Right renal pelvis (tissue), 4 donors: ENCODE measurements around the gene RDH14. TPM values are rescaled to one million over a fixed set of nuclear protein-coding genes. Genes with fewer than 3 reads are reported as not detected.

Experiments
- DNase-seq, 4 donors: peaks; one replicate each; pipeline ENCODE4 v3.0.0-alpha.2; 2013; ENCODE audit warnings: low read depth in 4 of 4, low spot score in 3 of 4, missing footprints in 1 of 4
- polyA plus RNA-seq, 4 donors: library from polyadenylated mRNA; unstranded; fragments of 120-200 nt; gene quantifications; one replicate each; pipeline ENCODE4 v1.2.1, GENCODE V29; 2013; ENCODE audit not compliant: insufficient read length in 4 of 4

Gene RDH14
- polyA plus RNA-seq, 4 donors: 40.2 to 44.4 (median 42.0) TPM

GRCh38 chr2:18566145-18566769 is 5.8 kb upstream of the RDH14 start:
- DNase-seq: no peak

DNA sequence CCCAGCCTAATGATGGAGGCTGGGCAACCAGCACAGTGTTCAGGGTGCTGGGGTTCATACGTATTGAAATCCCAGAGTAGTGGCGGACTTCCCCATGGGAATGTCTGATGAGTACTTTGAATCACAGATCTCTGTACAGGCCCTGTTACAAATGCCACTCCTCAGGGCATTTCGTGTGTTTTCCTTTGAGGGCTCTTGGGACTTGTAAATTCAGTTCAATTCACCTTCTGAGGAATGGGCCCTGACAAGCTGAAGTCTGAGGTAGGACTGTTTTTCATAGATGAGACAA is 288 bp upstream of the RDH14 start:
- no peak for DNase-seq

- peak in 1 of 4 donors; percentile 23 for DNase-seq
Measured at GRCh38 chr2:18559531-18560030, 872 bp downstream of the RDH14 start.

- no peak for DNase-seq
Measured at GRCh38 chr2:18558458-18558857, 2.0 kb downstream of the RDH14 start.

- DNase-seq: no peak
Measured at GRCh38 chr2:18557121-18557520, 3.3 kb downstream of the RDH14 start.

- no peak for DNase-seq
Measured at GRCh38 chr2:18552351-18553077, 7.9 kb downstream of the RDH14 start.

- DNase-seq: no peak
Measured at GRCh38 chr2:18551623-18552022, 8.8 kb downstream of the RDH14 start.

- no peak for DNase-seq
Measured at GRCh38 chr2:18551169-18551568, 9.3 kb downstream of the RDH14 start.

DNA sequence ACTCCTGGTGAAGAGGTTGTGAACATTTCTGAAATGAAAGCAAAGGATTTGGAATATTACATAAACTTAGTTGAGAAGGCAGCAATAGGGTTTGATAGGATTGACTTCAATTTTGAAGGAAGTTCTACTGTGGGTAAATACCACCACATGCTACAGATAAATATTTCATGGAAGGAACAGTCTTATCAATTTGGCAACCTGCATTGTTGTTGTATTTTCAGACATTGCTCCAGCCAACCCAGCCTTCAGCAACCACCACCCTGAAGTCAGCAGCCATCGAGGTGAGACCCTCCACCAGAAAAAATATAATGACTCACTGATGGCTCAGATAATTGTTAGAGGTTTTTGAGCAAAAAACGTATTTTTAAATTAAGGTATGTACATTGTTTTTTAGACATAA is 10.0 kb downstream of the RDH14 start:
- DNase-seq: no peak

DNA sequence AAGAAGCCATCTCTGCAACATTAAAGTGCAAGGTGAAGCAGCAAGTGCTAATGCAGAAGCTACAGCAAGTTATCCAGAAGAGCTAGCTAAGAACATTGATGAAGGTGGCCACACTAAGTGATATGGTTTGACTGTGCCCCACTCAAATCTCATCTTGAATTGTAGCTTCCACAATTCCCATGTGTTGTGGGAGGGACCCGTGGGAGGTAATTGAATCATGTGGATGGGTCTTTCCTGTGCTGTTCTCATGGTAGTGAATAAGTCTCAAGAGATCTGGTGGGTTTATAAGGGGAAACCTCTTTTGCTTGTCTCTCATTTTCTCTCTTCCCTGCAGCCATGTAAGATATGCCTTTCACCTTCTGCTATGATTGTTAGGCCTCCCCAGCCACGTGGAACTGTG is 11.4 kb downstream of the RDH14 start:
- no peak for DNase-seq

DNA sequence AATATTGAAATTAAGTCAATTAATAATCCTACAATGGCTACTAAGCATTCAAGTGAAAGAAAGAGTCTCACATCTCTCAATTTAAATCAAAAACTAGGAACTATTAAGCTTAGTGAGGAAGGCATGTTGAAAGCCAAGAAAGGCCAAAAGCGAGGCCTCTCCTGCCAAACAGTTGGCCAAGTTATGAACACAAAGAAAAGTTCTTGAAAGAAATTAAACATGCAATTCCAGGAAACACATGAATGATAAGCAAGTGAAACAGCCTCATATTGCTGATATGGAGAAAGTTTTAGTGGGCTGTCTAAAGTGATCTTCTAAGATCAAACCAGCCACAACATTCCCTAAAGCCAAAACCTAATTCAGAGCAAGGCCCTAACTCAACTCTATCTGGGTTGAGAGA is 11.8 kb downstream of the RDH14 start:
- no peak for DNase-seq

DNA sequence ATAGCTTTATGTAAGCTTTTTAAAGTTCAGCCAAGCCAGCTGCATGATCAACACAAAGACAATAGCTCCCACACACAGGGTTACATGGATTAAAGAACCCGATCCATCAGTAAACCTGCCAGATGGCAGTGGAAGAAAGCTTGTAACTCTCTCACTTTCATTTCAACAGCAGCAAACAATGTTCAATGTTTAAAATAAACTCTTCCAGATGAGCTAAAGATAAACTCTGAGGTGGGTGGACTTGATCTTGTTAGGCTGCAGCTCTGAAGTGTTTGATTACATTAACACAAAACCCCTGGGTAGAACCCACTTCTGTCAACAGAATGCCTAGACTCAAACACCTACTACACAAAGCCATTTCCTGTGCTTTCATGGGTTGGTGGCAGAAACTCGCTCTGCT is 13.9 kb downstream of the RDH14 start:
- no peak for DNase-seq

- DNase-seq: no peak
Measured at GRCh38 chr2:18545384-18545783, 15.1 kb downstream of the RDH14 start.

- DNase-seq: no peak
Measured at GRCh38 chr2:18544171-18544570, 16.3 kb downstream of the RDH14 start.

- no peak for DNase-seq
Measured at GRCh38 chr2:18540872-18541271, 19.6 kb downstream of the RDH14 start.

GRCh38 chr2:18536697-18537096 is 23.8 kb downstream of the RDH14 start:
- DNase-seq: no peak

GRCh38 chr2:18536100-18536499 is 24.4 kb downstream of the RDH14 start:
- no peak for DNase-seq

- DNase-seq: no peak
Measured at GRCh38 chr2:18531194-18531593, 29.3 kb downstream of the RDH14 start.

GRCh38 chr2:18527822-18528221 is 32.6 kb downstream of the RDH14 start:
- no peak for DNase-seq

- DNase-seq: no peak
Measured at GRCh38 chr2:18527326-18527725, 33.1 kb downstream of the RDH14 start.

DNA sequence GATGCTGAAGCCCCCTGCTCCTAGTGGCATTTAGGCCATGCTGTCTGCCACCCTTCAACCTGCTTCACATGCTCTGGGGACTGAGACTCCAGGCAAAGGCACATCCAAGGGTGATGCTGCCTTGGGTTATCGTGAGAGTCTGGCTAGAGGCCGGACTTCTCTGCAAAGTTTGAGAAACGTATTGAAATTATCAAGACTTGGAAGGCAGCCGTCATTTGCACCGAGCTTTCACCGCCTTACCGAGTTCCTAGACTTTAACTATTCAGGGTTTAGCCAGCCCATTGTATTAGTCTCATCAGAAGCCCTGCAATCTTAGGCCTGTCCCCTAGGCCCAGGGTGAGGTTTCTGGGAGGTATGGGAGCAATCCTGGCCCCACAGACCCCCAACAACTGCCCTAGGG is 34.0 kb downstream of the RDH14 start:
- no peak for DNase-seq

DNA sequence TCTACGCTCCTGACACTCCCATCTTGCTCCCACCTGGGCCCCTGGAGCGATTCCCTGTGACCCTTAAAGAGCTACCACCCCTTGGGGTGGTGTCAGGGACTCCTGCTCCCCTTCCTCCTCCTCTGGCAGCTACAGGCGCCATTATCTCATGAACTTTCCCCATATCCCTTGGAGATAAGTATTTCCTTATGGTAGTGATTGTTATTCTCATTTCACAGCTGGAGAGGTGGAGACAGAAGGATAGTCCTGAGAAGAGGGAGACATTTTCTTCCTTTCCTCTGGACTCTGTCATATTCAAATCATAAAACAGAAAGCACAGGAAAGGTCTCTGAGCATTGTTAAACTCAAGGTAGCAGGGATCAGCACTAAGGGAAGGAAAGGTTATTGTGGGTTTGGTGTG is 34.6 kb downstream of the RDH14 start:
- no peak for DNase-seq

DNA sequence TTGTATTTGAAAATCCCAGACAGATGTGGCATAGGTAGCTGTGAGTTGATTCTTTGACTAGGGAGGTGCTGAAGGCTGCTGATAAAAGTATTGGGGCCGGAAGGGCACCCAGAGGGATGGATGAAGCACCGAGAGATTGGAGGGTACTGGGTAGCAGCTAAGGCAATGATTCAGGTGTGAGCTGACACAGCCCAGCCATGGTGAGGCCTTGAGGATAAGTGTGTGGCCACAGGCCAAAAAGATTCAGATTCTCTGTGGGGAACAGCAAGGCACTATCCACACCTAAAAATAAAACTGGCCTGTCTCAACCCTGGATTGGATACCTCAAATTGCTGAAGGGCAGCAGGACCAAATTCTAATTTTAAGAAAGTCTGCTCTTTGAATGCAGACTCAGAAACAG is 35.2 kb downstream of the RDH14 start:
- no peak for DNase-seq
